ENCODE measurements around the gene TP53RK.

TP53RK gene

GRCh38 chr20:46691196-46691595 is 2.0 kb upstream of the TP53RK start:
- no peak for TF ChIP-seq CTCF (conservative IDR thresholded peaks at IDR 0.05; ENCODE audit: low read length)
- no peak overlapping the region for H3K4me3 ChIP-seq (ENCODE audit: low read length)
- no peak for DNase-seq (ENCODE audit: low read depth)

DNA sequence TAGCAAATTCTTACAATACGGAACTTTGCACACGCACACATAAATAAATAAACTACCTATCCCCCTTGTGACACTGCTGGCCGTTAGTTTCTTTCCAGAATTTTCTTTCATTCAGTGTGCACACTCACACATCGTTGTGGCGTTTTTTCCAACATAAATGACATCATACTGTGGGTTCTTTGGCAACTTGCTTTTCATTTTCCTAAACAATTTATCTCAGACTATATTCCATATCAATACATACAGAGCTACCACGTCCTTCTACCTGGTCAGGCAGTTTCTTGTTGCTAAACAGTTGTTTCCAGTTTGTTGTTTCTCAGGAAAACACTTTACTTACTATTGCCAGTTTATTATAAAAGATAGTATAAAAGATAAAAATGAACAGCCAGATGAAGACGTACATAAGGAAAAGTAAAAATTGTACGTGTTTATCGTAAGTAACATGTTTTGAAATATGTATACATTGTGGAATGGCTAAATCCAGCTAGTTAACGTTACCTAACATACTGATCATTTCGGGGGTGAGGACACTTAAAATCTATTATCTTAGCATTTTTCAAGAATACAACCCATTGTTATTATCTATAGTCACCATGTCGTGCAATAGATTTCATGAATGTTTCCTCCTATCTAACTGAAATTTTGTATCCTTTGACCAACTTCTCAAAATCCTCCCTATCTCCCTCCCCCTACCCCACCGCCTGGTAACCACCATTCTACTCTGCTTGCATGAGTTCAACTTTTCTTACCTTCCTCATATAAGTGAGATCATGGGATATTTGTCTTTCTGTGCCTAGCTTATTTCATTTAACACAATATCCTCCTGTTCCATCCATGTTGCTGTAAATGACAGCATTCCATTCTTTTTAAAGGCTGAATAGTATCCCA is 1.2 kb upstream of the TP53RK start:
- H3K4me3 ChIP-seq (ENCODE audit: low read length): peak overlapping the region; percentile 61
- DNase-seq (ENCODE audit: low read depth): no peak
- no peak for TF ChIP-seq CTCF (conservative IDR thresholded peaks at IDR 0.05; ENCODE audit: low read length)

DNA sequence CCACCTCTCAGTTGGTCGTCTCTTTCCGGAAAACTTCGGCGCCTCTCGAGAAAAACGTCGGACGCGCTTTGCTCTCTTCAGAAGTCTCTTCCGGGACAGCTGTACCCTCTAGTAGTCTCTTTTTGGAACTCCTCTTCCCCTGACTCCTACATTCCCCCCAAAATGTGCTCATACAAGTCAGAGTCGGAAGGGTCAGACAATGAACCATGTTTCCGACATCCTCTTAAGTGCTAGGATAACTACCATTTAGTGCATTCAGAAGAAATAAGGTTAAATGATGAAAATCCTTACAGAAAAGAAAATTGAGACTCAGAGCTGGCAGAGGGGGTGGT is 476 bp upstream of the TP53RK start:
- no peak for DNase-seq (ENCODE audit: low read depth)
- no peak for TF ChIP-seq CTCF (conservative IDR thresholded peaks at IDR 0.05; ENCODE audit: low read length)
- peak overlapping the region; percentile 61 for H3K4me3 ChIP-seq (ENCODE audit: low read length)

DNA sequence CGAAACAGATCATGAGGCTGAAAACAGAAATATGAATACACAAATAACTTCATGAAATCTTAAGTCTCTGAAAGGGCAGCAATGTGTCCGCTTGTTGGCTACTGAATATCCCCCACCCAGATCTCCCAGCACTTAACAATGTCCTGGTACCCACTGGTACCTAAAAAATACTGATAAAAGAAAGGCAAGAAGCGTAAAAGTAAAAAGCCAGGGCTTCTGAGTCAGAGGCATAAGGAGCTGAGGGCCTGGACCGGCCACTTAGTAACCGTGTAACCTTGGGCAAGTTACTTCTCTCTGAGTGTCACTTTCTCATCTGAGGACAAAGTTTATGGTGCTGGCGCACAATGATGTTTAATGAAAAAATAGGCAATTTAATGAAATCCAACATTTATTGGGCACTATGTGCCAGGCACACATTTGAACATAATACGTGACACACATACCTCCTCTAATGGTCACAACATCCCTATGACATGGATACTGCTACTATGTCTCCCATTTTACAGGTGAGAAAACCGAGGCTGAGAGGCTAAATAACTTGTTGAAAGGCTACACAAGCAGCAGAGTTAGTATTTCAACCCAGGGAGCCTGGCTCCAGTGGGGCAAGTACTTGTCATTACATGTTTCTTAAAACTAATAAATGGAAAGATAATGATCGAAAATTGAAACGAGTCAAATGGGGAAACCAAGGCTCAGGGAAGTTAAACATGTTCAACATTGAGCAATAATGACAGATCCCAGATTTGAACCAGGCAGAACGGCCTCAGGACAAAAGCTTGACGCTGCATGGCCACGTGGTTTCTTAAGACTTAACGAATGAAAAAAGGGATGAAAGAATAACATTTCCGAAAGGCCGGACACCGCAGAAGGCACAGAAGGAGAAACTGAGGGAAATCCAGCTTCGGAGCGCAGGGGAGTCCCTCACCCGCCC is 828 bp downstream of the TP53RK start:
- TF ChIP-seq CTCF (conservative IDR thresholded peaks at IDR 0.05; ENCODE audit: low read length): no peak
- H3K4me3 ChIP-seq (ENCODE audit: low read length): peak overlapping the region; percentile 82
- no peak for DNase-seq (ENCODE audit: low read depth)

GRCh38 chr20:46683939-46684750 is 5.1 kb downstream of the TP53RK start:
- DNase-seq (ENCODE audit: low read depth): peak; percentile 68
- no peak for TF ChIP-seq CTCF (conservative IDR thresholded peaks at IDR 0.05; ENCODE audit: low read length)
- H3K4me3 ChIP-seq (ENCODE audit: low read length): peak overlapping the region; percentile 65

GRCh38 chr20:46683668-46683938 is 5.6 kb downstream of the TP53RK start:
- H3K4me3 ChIP-seq (ENCODE audit: low read length): peak overlapping the region; percentile 65
- DNase-seq (ENCODE audit: low read depth): no peak
- TF ChIP-seq CTCF (conservative IDR thresholded peaks at IDR 0.05; ENCODE audit: low read length): no peak
